Stomach (tissue), 9 donors: ENCODE measurements around the gene SERPINI2. TPM values are rescaled to one million over a fixed set of nuclear protein-coding genes. Genes with fewer than 3 reads are reported as not detected.

ENCODE experiments used
- DNase-seq, 2 donors: peaks; one replicate each; pipeline versions ENCODE4 v3.0.0 to v3.0.0-alpha.2; 2013 to 2019
- H3K27ac ChIP-seq, 5 donors: fragments of 200-600 bp in 4 of 5; sonication (generic) in 4 of 5; one replicate each; pipeline ENCODE4 v1.5.1; 2013 to 2019; ENCODE audit warnings: mild to moderate bottlenecking in 1 of 5, moderate library complexity in 1 of 5
- H3K27me3 ChIP-seq, 3 donors: fragments of 200-600 bp; sonication (generic); one replicate each; pipeline ENCODE4 v1.5.1; 2017 to 2019; ENCODE audit warnings: mixed run types in 1 of 3
- H3K36me3 ChIP-seq, 4 donors: fragments of 200-600 bp; sonication (generic); 1 replicate in 3 of 4; 2 replicates in 1 of 4; pipeline ENCODE4 v1.5.1; 2016 to 2019
- H3K4me1 ChIP-seq, 4 donors: fragments of 200-600 bp; sonication (generic); one replicate each; pipeline ENCODE4 v1.5.1; 2016 to 2019
- H3K4me3 ChIP-seq, 4 donors: fragments of 200-600 bp; sonication (generic) in 3 of 4; one replicate each; pipeline ENCODE4 v1.5.1; 2016 to 2019; ENCODE audit warnings: mild to moderate bottlenecking in 1 of 4
- H3K9me3 ChIP-seq, 4 donors: fragments of 200-600 bp; sonication (generic); one replicate each; pipeline ENCODE4 v1.5.1; 2016 to 2019
- EP300 ChIP-seq: sonication (generic); formaldehyde crosslinking; IDR thresholded peaks from one replicate; pipeline ENCODE4 v1.6.1; 2017; ENCODE audit warnings: antibody characterized with exemption
- POLR2A ChIP-seq, 4 donors: fragments of 450-650 bp; IDR thresholded peaks; one replicate each; pipeline ENCODE4 v1.6.1; 2016; ENCODE audit warnings: antibody characterized with exemption in 4 of 4, control low read depth in 2 of 4, mild to moderate bottlenecking in 1 of 4, moderate library complexity in 1 of 4
- POLR2AphosphoS5 ChIP-seq, 3 donors: sonication (generic); formaldehyde crosslinking; IDR thresholded peaks; one replicate each; pipeline ENCODE4 v1.6.1; 2016; ENCODE audit warnings: antibody characterized with exemption in 3 of 3
- WGBS, 5 donors: extraction: QIAGEN DNeasy Blood & Tissue Kit in 3 of 5; methylation state at CpG; one replicate each; pipeline versions ENCODE4 v1.1.5 to v1.1.7; 2013 to 2018; 5-methylcytosine and 5-hydroxymethylcytosine counted together
- intact Hi-C: fragments of 100-400 bp; cut with DNase I; formaldehyde crosslinking; loops from one replicate; pipeline ENCODE4 v1.15.1; 2023; ENCODE audit warnings: low total_unique reads
- polyA plus RNA-seq, 3 donors: library from polyadenylated mRNA; stranded (reverse); fragments of 200-250 nt; gene quantifications; one replicate each; pipeline ENCODE4 v1.2.3, GENCODE V29; 2013
- total RNA-seq, 5 donors: library from RNA; depleted of rRNA; stranded (reverse); fragments of >200 nt; gene quantifications; one replicate each; pipeline versions ENCODE4 v1.1.0 to v1.2.3, GENCODE V29; 2014 to 2016
- TF ChIP-seq, protein P1 (sequence below), 7 experiments: fragments of 450-650 bp in 4 of 7; fragments of 200-600 bp in 3 of 7; sonication (generic) in 3 of 7; IDR thresholded peaks; one replicate each; pipeline ENCODE4 v1.5.1; 2016 to 2019; ENCODE audit warnings: antibody characterized with exemption in 7 of 7, control low read depth in 2 of 7, mild to moderate bottlenecking in 1 of 7
- donor health status: healthy with polysubstance abuse.
- donor health status: Bipolar disorder and iron deficiency.
- donor health status: healthy.

SERPINI2 gene
- total and polyA plus RNA-seq, 8 donors = 1.1 to 1.3 (median 1.1) TPM; not detected in 5

DNA sequence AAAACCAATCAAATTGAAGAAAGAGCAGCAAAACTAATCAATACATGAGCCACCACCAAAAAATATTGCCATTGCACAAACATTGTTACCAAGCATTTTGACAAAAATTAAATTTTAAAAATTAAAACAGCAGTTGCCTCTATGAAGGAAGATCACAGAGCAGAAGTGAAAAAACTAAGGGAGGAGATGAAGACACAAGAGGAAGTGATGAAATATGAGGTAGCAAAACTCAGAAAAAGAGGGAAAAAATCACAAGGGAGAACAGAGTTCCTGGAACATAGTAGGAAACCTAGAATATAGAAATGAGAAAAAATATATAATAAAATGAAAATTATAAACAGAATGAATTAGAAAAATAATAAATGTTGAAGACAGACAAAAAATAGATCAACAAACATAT, 7.3 kb upstream of the SERPINI2 start:
- TF ChIP-seq, protein P1, sequence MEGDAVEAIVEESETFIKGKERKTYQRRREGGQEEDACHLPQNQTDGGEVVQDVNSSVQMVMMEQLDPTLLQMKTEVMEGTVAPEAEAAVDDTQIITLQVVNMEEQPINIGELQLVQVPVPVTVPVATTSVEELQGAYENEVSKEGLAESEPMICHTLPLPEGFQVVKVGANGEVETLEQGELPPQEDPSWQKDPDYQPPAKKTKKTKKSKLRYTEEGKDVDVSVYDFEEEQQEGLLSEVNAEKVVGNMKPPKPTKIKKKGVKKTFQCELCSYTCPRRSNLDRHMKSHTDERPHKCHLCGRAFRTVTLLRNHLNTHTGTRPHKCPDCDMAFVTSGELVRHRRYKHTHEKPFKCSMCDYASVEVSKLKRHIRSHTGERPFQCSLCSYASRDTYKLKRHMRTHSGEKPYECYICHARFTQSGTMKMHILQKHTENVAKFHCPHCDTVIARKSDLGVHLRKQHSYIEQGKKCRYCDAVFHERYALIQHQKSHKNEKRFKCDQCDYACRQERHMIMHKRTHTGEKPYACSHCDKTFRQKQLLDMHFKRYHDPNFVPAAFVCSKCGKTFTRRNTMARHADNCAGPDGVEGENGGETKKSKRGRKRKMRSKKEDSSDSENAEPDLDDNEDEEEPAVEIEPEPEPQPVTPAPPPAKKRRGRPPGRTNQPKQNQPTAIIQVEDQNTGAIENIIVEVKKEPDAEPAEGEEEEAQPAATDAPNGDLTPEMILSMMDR (IDR thresholded peaks at IDR 0.05) = no peak
- TF ChIP-seq POLR2A (IDR thresholded peaks at IDR 0.05) = no peak
- no peak for TF ChIP-seq POLR2AphosphoS5 (IDR thresholded peaks at IDR 0.05)
- no peak for TF ChIP-seq EP300
- H3K4me1 ChIP-seq = no peaks in the 10 kb centered on the region
- no peaks in the 10 kb centered on the region for H3K9me3 ChIP-seq
- no peak overlapping the region for H3K4me3 ChIP-seq
- intact Hi-C loops = no loop called here
- H3K27me3 ChIP-seq = no peaks in the 10 kb centered on the region
- DNase-seq = no peak
- no peak overlapping the region for H3K27ac ChIP-seq
- H3K36me3 ChIP-seq = no peaks in the 10 kb centered on the region

DNA sequence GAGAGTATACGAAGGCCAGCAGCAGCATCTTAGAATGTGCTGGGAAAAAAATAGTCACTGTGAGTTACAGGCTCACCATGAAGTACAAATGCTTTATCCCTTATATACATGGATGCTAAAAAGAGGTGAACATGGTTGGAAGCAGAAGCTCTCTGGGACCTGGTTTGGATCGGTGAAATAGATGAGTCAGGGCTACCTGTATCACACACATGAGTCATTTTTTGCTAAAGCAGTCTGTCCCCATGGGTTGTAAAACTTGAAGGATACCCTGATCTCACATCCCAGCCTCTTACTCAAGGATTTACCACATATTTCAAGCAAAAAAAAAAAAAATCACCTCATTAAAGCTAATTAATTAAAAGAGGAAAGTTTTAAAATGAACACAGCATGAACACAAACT, 6.9 kb upstream of the SERPINI2 start:
- no peak for DNase-seq
- Histone ChIP-seq H3K4me1 (no peaks in the 10 kb centered on the region), H3K27ac (no peak overlapping the region), H3K4me3 (no peak overlapping the region), H3K36me3 (no peaks in the 10 kb centered on the region), H3K27me3 (no peaks in the 10 kb centered on the region), H3K9me3 (no peaks in the 10 kb centered on the region)
- TF ChIP-seq POLR2A (IDR thresholded peaks at IDR 0.05) (no peak), POLR2AphosphoS5 (IDR thresholded peaks at IDR 0.05) (no peak), EP300 (no peak)
- TF ChIP-seq, protein P1 (IDR thresholded peaks at IDR 0.05) = no peak
- intact Hi-C loops = no loop called here
- WGBS, 5 donors = 76 to 93% (median 87%) methylated on average over 2 of the region's 2 CpGs

DNA sequence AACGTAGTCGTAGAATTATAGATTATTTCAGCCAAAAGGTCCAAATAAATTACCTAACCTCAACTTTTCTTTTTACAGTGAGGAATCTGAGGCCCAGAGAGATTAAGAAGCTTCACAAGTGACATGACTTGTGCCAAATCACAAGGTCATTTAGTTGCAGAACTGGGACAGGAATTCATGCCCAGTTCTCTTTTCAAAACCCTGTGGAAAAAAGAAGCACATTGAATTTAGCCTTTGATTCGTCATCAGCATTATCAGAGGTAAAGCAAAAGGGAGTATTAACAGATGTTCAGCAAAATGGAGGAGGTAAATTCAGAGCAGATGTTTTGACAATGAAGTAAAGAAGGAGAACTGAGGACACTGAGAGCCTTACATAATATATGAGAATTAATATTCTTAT, 4.5 kb downstream of the SERPINI2 start:
- H3K4me3 ChIP-seq = no peak overlapping the region
- TF ChIP-seq POLR2AphosphoS5 (IDR thresholded peaks at IDR 0.05) (no peak), POLR2A (IDR thresholded peaks at IDR 0.05) (no peak), EP300 (no peak)
- TF ChIP-seq, protein P1 (IDR thresholded peaks at IDR 0.05) = no peak
- no peaks in the 10 kb centered on the region for H3K36me3 ChIP-seq
- intact Hi-C loops = no loop called here
- H3K27me3 ChIP-seq = no peaks in the 10 kb centered on the region
- WGBS, 5 donors = 72 to 93% (median 80%) methylated on average over 3 of the region's 3 CpGs
- H3K9me3 ChIP-seq = no peaks in the 10 kb centered on the region
- no peak for DNase-seq
- H3K4me1 ChIP-seq = peaks cover 0 to 3% (median 0%) of the 10 kb centered on the region in 4 donors
- no peak overlapping the region for H3K27ac ChIP-seq

DNA sequence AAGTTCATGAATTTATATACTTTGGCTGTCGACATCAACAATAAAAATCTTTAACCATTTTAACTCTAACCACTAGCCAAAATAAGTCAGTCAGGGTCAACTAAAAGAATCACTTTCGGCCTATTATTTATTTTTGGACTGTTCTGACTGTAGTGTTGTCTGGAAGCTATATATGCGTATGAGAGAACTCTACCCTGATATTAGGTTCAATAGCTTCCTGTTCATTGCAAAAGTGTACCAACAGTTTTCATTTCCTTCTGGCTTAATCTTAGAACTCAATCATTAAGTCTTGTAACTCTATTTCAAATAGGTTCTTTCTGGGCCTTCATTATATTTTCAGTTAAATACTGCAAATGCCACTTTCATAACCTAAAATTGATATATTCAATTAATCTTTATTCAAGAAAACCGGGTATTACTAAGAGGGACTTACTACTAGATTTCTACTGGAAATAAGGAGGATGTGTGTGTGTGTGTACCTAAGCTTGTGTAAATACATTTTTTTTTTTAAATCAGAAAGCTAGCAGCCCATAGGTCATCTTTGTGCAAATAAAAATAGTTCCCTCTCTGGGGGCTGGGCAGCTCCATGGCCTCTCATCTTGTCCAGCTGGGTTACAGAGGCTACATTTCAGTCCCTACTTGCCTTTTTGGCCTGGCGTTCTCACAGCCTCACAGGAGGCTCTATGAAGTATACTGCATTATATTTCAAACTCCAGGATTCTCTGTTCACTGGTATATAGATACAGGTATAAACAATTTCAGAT, 5.8 kb downstream of the SERPINI2 start:
- 53 to 60% (median 56%) methylated on average over 5 of the region's 5 CpGs for WGBS, 5 donors

More for the DNA sequence above, 5.8 kb downstream of the SERPINI2 start:
- H3K27ac ChIP-seq = no peak overlapping the region
- no peaks in the 10 kb centered on the region for H3K36me3 ChIP-seq
- TF ChIP-seq POLR2A (IDR thresholded peaks at IDR 0.05) = no peak
- TF ChIP-seq POLR2AphosphoS5 (IDR thresholded peaks at IDR 0.05) = no peak
- no peak for TF ChIP-seq EP300
- TF ChIP-seq, protein P1 (IDR thresholded peaks at IDR 0.05) = no peak
- intact Hi-C loops = no loop called here
- DNase-seq = peak in 1 of 2 donors; percentile 38
- no peaks in the 10 kb centered on the region for H3K9me3 ChIP-seq
- H3K4me1 ChIP-seq = peaks cover 0 to 3% (median 0%) of the 10 kb centered on the region in 4 donors
- H3K4me3 ChIP-seq = no peak overlapping the region
- no peaks in the 10 kb centered on the region for H3K27me3 ChIP-seq
